Spleen (tissue), 11 donors: Measurements from ENCODE around the gene TACC2. TPM values are rescaled to one million over a fixed set of nuclear protein-coding genes. Genes with fewer than 3 reads are reported as not detected.
"Not testable (repeated sequence)": the region's sequence is repeated elsewhere in the genome, so short reads cannot be mapped to it uniquely, and the experiment has no call there.

ENCODE experiments used
- DNase-seq: peaks from one replicate; pipeline ENCODE4 v3.0.0-alpha.2; 2020
- H3K27ac ChIP-seq, 8 donors: fragments of 200-600 bp; sonication (generic) in 7 of 8; 1 replicate in 4 of 8; 2 replicates in 4 of 8; pipeline versions ENCODE4 v1.5.0 to v1.8.0; 2016 to 2021; ENCODE audit warnings: inconsistent platforms in 4 of 8, mild to moderate bottlenecking in 4 of 8, moderate library complexity in 1 of 8
- H3K27me3 ChIP-seq, 7 donors: fragments of 200-600 bp; sonication (generic) in 6 of 7; replicated peaks in 1 of 7; 1 replicate in 4 of 7; 2 replicates in 3 of 7; pipeline versions ENCODE4 v1.5.0 to v1.8.0; 2016 to 2021; ENCODE audit warnings: inconsistent platforms in 3 of 7, mild to moderate bottlenecking in 1 of 7
- H3K36me3 ChIP-seq, 6 donors: fragments of 200-600 bp; sonication (generic) in 5 of 6; 1 replicate in 4 of 6; 2 replicates in 2 of 6; pipeline versions ENCODE4 v1.5.0 to v1.8.0; 2016 to 2021; ENCODE audit warnings: inconsistent platforms in 2 of 6
- H3K4me1 ChIP-seq, 6 donors: fragments of 200-600 bp; sonication (generic) in 5 of 6; 1 replicate in 3 of 6; 2 replicates in 3 of 6; pipeline versions ENCODE4 v1.5.0 to v1.8.0; 2016 to 2021; ENCODE audit warnings: inconsistent platforms in 3 of 6
- H3K4me3 ChIP-seq, 8 donors: fragments of 200-600 bp; sonication (generic) in 7 of 8; 1 replicate in 4 of 8; 2 replicates in 4 of 8; pipeline versions ENCODE4 v1.5.0 to v1.8.0; 2016 to 2021; ENCODE audit warnings: inconsistent platforms in 4 of 8, mild to moderate bottlenecking in 4 of 8, moderate library complexity in 2 of 8
- H3K9me3 ChIP-seq, 8 donors: fragments of 200-600 bp; sonication (generic) in 7 of 8; 1 replicate in 4 of 8; 2 replicates in 4 of 8; pipeline versions ENCODE4 v1.5.0 to v1.8.0; 2016 to 2021; ENCODE audit warnings: inconsistent platforms in 4 of 8
- POLR2A ChIP-seq, 3 donors: fragments of 450-650 bp; IDR thresholded peaks; one replicate each; pipeline ENCODE4 v1.5.1; 2017; ENCODE audit warnings: antibody characterized with exemption in 3 of 3, mild to moderate bottlenecking in 1 of 3
- POLR2AphosphoS5 ChIP-seq, 3 donors: sonication (generic); formaldehyde crosslinking; IDR thresholded peaks; one replicate each; pipeline ENCODE4 v1.5.1; 2017; ENCODE audit warnings: antibody characterized with exemption in 3 of 3
- WGBS, 5 donors: extraction: QIAGEN DNeasy Blood & Tissue Kit in 3 of 5; methylation state at CpG; one replicate each; pipeline versions ENCODE4 v1.1.5 to v1.1.7; 2013 to 2018; 5-methylcytosine and 5-hydroxymethylcytosine counted together
- intact Hi-C: fragments of 100-400 bp; cut with DNase I; formaldehyde crosslinking; loops from one replicate; pipeline ENCODE4 v1.15.0; 2023; ENCODE audit warnings: low total_unique reads
- polyA plus RNA-seq, 3 donors: library from polyadenylated mRNA; stranded (reverse); fragments of 200-250 nt; gene quantifications; one replicate each; pipeline ENCODE4 v1.2.1, GENCODE V29; 2013
- total RNA-seq, 7 donors: library from RNA; depleted of rRNA in 3 of 7; stranded (reverse); fragments of >200 nt in 3 of 7; fragmentation: NEBNext Ultra II Directional in 4 of 7; extraction: Animal tissue kit (Norgen Biotek cat#: 25700) in 4 of 7; gene quantifications; one replicate each; pipeline versions ENCODE4 v1.1.0 to v1.2.1, GENCODE V29; 2016 to 2021
- TF ChIP-seq, protein P1 (sequence below), 11 experiments: fragments of 200-600 bp in 7 of 11; fragments of 450-650 bp in 4 of 11; sonication (generic) in 4 of 11; IDR thresholded peaks in 8 of 11; conservative IDR thresholded peaks in 3 of 11; 1 replicate in 7 of 11; 2 replicates in 4 of 11; pipeline versions ENCODE4 v1.4.0 to v1.8.0; 2016 to 2021; ENCODE audit warnings: antibody characterized with exemption in 11 of 11, inconsistent platforms in 4 of 11, mild to moderate bottlenecking in 1 of 11
- donor health status: healthy with polysubstance abuse.
- donor health status: DM: no; HTN: no; CAD: no; lungs with moderate emphysema.
- donor health status: DM: no; HTN: no; CAD: no.
- donor health status: Bipolar disorder and iron deficiency.
- donor health status: healthy.
- donor health status: DM: no; HTN: no; CAD: no.
- donor health status: DM: yes; HTN: yes; CAD: no.

The TACC2 gene
- total and polyA plus RNA-seq, 10 donors, result 2.4 to 13.9 (median 4.5) TPM

- H3K27ac ChIP-seq, result no peak overlapping the region
- WGBS, 5 donors, result 45 to 68% (median 61%) methylated on average over 2 of the region's 2 CpGs
- H3K9me3 ChIP-seq, result peaks cover 4 to 29% (median 19%) of the 10 kb centered on the region in 8 donors
- no peak for DNase-seq
- intact Hi-C loops, result no loop called here
- no peak overlapping the region for H3K4me3 ChIP-seq
- H3K27me3 ChIP-seq, result no peaks in the 10 kb centered on the region
- H3K36me3 ChIP-seq, result no peaks in the 10 kb centered on the region
- H3K4me1 ChIP-seq, result no peaks in the 10 kb centered on the region
- TF ChIP-seq, protein P1, sequence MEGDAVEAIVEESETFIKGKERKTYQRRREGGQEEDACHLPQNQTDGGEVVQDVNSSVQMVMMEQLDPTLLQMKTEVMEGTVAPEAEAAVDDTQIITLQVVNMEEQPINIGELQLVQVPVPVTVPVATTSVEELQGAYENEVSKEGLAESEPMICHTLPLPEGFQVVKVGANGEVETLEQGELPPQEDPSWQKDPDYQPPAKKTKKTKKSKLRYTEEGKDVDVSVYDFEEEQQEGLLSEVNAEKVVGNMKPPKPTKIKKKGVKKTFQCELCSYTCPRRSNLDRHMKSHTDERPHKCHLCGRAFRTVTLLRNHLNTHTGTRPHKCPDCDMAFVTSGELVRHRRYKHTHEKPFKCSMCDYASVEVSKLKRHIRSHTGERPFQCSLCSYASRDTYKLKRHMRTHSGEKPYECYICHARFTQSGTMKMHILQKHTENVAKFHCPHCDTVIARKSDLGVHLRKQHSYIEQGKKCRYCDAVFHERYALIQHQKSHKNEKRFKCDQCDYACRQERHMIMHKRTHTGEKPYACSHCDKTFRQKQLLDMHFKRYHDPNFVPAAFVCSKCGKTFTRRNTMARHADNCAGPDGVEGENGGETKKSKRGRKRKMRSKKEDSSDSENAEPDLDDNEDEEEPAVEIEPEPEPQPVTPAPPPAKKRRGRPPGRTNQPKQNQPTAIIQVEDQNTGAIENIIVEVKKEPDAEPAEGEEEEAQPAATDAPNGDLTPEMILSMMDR (IDR thresholded peaks at IDR 0.05 in 8 of 11, conservative IDR thresholded peaks at IDR 0.05 in 3 of 11), result no peak
- TF ChIP-seq POLR2AphosphoS5 (IDR thresholded peaks at IDR 0.05) (no peak), POLR2A (IDR thresholded peaks at IDR 0.05) (no peak)
These were observed 4.5 kb upstream of the TACC2 start for GRCh38 chr10:121984463-121984862.

DNA sequence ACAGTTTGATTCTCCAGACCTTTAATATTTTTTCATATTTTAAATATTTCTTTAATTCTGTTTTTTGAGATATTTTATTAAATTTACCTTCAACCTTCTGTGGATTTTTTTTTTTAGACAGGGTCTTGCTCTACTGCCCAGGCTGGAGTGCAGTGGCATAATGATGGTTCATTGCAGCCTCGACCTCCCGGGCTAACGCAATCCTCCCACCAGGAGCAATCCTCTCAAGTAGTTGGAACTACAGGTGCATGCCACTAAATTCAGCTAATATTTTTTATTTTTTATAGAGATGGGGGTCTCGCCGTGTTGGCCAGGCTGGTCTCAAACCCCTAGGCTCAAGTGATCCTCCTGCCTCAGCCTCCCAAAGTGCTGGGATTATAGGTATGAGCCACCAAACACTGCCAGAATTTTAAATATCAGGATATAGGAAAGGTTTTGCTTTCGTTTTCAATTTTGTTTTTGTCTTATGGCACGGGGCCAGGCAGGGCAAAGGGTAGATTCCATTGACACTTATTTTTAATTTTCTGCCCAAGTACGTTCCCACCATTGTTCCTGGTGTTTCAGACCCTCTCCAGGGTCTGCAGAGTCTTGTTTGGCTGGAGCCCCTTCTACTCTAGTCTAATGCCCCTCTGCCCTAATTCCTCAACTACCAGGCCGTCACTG is 1.2 kb downstream of the TACC2 start:
- Histone ChIP-seq H3K4me1 (peaks cover 0 to 6% (median 0%) of the 10 kb centered on the region in 6 donors), H3K4me3 (peak overlapping the region in 1 of 8 donors; percentile 7), H3K9me3 (peaks cover 0 to 10% (median 4%) of the 10 kb centered on the region in 8 donors), H3K27me3 (no peaks in the 10 kb centered on the region), H3K36me3 (no peaks in the 10 kb centered on the region), H3K27ac (peak overlapping the region in 1 of 8 donors; percentile 1)
- intact Hi-C loops, result no loop called here
- TF ChIP-seq, protein P1 (IDR thresholded peaks at IDR 0.05 in 8 of 11, conservative IDR thresholded peaks at IDR 0.05 in 3 of 11), result no peak
- TF ChIP-seq POLR2AphosphoS5 (IDR thresholded peaks at IDR 0.05) (no peak), POLR2A (IDR thresholded peaks at IDR 0.05) (no peak)
- WGBS, 5 donors, result 67 to 80% (median 68%) methylated on average over 9 of the region's 9 CpGs
- no peak for DNase-seq

DNA sequence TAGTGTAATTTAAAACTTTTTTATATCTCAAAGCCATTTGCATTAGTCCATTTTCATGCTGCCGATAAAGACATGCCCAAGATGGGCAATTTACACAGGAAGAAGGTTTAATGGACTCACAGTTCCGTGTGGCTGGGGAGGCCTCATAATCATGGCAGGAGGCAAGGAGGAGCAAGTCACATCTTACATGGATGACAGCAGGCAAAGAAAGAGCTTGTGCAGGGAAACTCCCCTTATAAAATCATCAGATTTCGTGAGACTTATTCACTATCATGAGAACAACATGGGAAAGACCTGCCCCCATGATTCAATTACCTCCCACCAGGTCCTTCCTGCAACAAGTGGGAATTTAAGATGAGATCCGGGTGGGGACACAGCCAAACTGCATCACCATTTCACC is 2.8 kb downstream of the TACC2 start:
- 82 to 89% (median 88%) methylated on average over 4 of the region's 4 CpGs for WGBS, 5 donors
- H3K27ac ChIP-seq, H3K27me3 ChIP-seq, H3K4me3 ChIP-seq, H3K4me1 ChIP-seq, DNase-seq, intact Hi-C loops, H3K36me3 ChIP-seq, H3K9me3 ChIP-seq: not testable (repeated sequence)

- intact Hi-C loops, result no loop called here
These were observed 5.5 kb downstream of the TACC2 start for GRCh38 chr10:121994429-121994941.

More at GRCh38 chr10:121994429-121994941, 5.5 kb downstream of the TACC2 start:
- Histone ChIP-seq H3K9me3 (peaks cover 0 to 1% (median 0%) of the 10 kb centered on the region in 8 donors), H3K4me1 (peaks cover 0 to 6% (median 0%) of the 10 kb centered on the region in 6 donors), H3K27ac (no peak overlapping the region), H3K27me3 (peaks cover 0 to 6% (median 0%) of the 10 kb centered on the region in 7 donors), H3K36me3 (no peaks in the 10 kb centered on the region), H3K4me3 (no peak overlapping the region)
- DNase-seq, result no peak
- TF ChIP-seq, protein P1 (IDR thresholded peaks at IDR 0.05 in 8 of 11, conservative IDR thresholded peaks at IDR 0.05 in 3 of 11), result no peak
- TF ChIP-seq POLR2AphosphoS5 (IDR thresholded peaks at IDR 0.05), result no peak
- no peak for TF ChIP-seq POLR2A (IDR thresholded peaks at IDR 0.05)
- 48 to 61% (median 57%) methylated on average over 10 of the region's 10 CpGs for WGBS, 5 donors
